Ecto neural progenitor cell (in vitro differentiated cells): ENCODE results near the gene TLR4.

Source experiments
- DNase-seq: peaks from one replicate; pipeline ENCODE4 v3.0.0-alpha.2; 2018; ENCODE audit warnings: low spot score

The TLR4 gene

GRCh38 chr9:117704024-117704575 lies at the start of gene TLR4:
TSS of gene TLR4 (plus strand) at chr9:117704403. CDS start at chr9:117704473, 70 bp downstream.
- DNase-seq: no peak

DNA sequence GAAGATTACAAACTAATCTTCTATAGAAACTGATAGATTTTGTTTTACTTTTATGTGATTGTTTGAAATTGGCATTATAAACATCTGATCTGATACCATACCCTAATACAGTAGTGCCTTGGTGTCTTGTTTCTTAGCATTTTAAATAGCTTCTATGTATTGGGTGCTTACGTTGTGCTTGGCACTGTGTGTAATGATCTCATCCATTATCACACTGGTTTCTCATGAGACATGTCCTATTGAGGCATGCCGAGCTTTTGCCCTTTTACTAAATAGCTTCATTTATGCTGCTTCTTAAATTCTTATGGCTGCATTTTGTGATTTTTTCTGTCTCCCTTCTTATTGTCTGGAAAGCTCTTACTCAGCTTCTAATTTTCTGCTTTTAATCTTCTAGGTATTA lies 48.2 kb upstream of the TLR4 start:
- no peak for DNase-seq

GRCh38 chr9:117662651-117663050 lies 41.6 kb upstream of the TLR4 start:
- no peak for DNase-seq

- DNase-seq: no peak
Observed at GRCh38 chr9:117664419-117664818, 39.8 kb upstream of the TLR4 start.

GRCh38 chr9:117665601-117666385 lies 38.4 kb upstream of the TLR4 start:
- no peak for DNase-seq

DNA sequence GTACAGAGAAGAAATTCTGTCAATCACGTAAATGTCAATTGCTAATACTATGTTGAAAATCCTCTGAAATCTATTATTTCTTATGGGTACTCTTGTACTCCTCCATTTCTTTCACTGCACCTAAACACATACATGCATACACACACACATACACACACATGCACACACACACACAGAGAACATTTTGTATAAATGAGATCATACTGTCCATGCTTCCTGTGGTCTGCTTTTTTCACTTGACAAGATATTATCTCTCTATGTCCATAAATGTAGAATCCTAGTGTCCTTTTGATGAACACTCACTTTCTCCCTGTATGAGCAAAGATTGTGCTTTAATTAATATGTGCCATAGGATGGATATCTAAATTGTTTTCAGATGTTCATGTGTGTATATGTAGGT lies 32.7 kb upstream of the TLR4 start:
- DNase-seq: no peak

DNA sequence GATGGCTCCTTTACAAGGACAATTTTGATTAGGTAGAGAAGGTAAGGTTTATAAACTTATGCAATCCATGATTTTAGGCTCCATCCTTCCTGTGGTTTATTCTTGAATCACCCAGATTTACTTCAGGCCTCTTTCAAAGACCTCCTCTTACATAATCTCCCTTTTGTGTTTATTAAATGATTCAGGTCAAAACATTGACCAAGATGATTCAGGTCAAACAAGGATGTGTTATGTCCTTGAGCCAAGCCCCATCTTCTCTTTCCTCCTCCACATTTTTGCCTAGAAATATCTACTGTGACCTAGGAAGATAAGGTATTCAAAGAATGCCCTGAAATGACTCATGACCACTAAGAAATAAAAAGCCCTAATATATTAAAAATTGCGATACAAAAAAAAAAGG lies 31.8 kb upstream of the TLR4 start:
- DNase-seq: no peak

- no peak for DNase-seq
Observed at GRCh38 chr9:117677572-117677971, 26.6 kb upstream of the TLR4 start.

DNA sequence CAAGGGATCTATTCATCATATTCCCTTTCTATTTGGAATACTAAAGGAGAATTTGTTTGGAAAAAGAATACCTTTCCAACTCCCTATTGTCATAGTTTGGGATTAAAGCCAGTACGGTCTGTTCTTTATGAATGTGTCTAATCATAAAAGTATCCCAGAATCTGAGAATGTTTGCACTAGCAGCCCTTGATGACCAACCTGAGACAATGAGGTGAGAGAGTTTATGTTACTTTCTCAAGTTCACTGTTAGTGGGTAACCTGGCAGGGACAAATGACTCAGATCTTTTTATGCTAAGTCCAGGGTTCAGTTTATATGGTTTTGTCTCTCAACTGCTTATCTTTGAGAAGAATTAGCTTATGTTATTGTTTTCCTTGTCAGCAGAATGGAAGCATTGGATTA lies 25.3 kb upstream of the TLR4 start:
- DNase-seq: no peak

GRCh38 chr9:117679416-117679815 lies 24.8 kb upstream of the TLR4 start:
- no peak for DNase-seq

DNA sequence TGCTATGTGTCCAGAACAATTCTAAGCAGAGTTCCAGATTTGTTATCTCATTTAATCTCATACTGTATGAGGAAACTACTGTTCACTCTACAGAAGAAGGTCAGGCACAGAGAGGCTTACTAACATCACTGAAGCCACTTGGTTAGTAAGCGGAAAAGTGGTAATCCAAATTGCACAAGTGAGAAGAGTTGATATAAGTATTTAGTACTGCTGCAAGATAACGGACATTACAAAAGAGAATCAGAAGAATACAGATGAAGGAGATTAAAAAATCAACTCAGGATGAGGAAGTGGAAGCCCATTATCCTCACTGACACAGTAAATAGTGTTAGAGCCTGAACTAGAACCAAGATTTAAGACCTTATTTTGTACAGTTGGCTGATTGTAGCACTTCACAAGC lies 22.3 kb upstream of the TLR4 start:
- DNase-seq: no peak

DNA sequence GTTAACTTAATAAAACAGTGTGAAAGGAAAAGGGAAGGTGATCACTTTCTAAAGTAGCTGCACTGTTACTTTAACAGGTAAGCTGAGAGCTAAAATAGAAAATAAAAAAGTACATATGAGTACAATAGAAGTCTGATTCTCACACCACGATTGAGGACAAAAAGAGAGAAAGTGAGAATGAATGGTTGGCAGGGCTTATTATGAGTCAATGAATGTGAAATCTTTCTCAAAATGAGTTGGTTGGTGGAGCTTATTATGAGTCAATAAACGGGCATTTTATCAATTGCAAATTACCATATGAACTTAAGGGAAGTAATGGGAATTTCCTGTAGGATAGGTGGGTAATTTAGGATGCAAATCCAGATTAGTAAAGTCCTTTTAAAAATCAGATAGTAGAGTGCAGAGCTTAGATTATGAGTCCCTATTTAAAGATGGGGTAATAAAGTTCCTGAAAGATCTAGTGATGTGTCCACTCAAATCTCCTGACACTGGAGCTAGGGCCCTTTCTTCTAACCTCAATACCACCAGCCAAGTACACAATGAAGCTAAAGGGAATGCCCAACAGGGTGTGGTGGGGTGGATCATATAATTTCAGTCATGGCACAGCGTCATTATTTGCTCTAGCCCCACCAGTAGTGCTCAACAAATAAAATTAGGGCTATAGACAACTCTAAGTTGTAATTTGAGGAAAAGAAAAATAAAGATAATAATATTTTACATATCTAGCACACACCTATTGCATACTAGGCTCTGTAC lies 21.1 kb upstream of the TLR4 start:
- DNase-seq: no peak

GRCh38 chr9:117687532-117687931 lies 16.7 kb upstream of the TLR4 start:
- DNase-seq: no peak

DNA sequence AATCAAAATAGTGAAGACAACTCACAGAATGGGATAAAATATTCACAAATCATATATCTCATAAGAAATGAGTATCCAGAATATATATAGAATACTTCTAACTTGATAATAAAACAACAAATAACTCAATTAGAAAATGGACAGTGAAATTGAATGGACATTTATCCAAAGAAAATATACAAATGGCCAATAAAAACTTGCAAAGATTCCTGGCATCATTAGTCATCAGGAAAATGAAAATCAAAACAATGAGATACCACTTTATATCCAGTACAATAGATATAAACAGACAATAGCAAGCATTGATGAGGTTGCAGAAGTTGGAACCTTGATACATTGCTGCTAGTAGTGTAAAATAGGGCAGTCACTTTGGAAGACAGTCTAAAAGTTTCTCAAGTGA lies 12.8 kb upstream of the TLR4 start:
- no peak for DNase-seq

- no peak for DNase-seq
Observed at GRCh38 chr9:117696154-117696553, 8.0 kb upstream of the TLR4 start.

DNA sequence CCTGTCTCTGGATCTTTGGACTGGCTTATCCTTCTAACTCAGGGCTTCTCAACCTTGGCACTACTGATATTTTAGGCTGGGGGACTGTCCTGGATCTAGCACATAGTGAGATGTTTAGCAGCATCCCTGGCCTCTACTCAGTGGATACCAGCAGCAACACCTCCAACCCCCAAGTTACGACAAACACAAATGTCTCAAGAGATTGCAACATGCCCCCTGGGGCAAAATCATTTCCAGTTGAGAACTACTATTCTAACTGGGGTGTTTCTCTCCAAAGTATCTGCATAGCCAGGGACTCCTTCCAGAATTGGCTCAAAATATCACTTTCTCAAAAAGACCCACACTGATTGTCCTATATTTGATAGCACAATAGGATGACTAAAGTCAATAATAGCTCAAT lies 7.2 kb upstream of the TLR4 start:
- DNase-seq: no peak

- DNase-seq: no peak
Observed at GRCh38 chr9:117703537-117703936, 666 bp upstream of the TLR4 start.

DNA sequence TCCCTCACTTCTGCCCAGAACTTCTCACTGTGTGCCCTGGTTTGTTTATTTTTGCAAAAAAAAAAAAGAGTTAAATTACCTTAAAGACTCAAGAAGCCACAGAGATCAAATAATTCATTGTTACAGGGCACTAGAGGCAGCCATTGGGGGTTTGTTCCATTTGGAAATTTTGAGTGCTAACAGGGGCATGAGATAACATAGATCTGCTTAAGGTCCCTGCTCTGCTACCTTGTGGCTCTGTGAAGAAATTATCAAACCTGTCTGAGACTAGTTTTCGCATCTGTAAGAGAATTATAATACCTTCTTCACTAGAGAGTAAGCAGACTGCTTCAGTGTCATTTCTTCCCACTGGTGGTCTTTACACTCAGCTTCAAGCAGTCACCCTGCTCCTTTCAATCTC lies 394 bp downstream of the TLR4 start:
- no peak for DNase-seq

DNA sequence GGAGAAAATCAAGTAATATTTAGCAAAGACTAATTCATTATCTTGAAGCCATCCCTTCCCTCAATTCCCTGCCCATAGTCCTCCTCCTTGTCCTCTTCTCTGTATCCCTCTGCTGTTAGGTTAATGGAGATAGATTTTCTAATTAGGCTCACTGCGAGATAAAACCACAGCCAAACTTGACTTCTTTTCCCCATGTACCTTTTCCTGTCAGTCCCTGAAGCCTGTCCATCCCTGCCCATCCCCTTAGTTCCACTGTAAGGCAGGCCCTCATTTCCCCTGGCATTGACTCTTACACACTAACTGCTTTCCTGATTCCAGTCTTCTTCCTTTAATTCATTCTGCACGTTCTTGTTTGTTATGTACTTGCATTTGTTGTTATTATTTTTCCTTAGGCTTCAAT lies 1.2 kb downstream of the TLR4 start:
- no peak for DNase-seq

- DNase-seq: no peak
Observed at GRCh38 chr9:117706421-117707116, 2.4 kb downstream of the TLR4 start.

DNA sequence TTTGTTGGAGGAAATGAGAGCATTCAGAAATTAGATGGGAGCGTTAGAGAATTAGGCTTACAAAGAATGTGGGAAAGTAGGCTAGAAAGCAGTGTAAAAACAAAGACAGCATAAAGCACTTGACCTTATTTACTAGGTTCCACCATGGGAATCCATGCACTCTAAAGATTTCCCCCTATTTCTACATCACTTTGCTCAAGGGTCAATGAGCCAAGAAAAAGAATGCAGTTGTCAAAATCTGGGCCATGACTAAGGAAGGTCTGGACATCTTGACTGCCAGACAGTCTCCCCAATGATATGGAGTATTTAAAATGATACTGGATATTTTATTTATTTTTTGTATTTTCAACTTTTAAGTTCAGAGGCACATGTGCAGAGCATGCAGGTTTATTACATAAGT lies 3.4 kb downstream of the TLR4 start:
- DNase-seq: no peak

DNA sequence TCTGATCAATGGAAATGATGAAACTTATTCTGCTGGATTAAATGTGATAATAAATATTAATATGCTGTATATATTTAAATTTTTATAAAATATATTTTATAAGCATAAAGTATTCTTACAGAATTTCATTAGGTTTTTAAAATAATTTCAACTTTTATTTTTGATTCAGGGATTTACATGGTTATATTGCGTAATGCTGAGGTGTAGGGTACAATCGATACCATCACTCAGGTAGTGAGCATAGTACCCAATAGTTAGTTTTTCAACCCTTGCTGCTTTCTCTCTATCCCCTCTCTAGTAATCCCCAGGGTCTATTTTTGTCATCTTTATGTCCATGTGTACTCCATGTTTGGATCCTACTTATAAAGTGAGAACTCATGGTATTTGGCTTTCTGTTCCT lies 5.7 kb downstream of the TLR4 start:
- no peak for DNase-seq

- DNase-seq: no peak
Observed at GRCh38 chr9:117714282-117714681, 10.1 kb downstream of the TLR4 start.
